Stimulated activated CD8-positive, alpha-beta memory T cell treated with anti-CD3 and anti-CD28 coated beads, Interleukin-12 subunit alpha, Interleukin-12 subunit beta, amount 100 ng/mL, for 24 hours (primary cell): Measurements from ENCODE around the gene GEN1.
"Not testable (repeated sequence)": the region's sequence is repeated elsewhere in the genome, so short reads cannot be mapped to it uniquely, and the experiment has no call there.

ENCODE experiments used
- DNase-seq: peaks from one replicate; pipeline ENCODE4 v3.0.0-alpha.2; 2020; ENCODE audit errors: extremely low read depth

The GEN1 gene

DNA sequence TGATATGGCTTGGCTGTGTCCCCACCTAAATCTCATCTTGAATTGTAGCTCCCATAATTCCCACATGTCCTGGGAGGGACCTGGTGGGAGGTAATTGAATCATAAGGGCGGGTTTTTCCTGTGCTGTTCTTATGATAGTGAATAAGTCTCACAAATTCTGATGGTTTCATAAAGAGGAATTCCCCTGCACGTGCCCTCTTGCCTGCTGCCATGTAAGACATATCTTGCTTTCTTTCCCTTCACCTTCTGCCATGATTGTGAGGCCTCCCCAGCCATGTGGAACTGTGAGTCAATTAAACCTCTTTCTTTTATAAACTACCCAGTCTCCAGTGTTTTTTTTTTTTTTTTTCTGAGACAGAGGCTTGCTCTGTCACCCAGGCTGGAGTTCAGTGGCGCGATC, 69.7 kb downstream of the GEN1 start:
- not testable (repeated sequence) for DNase-seq

DNA sequence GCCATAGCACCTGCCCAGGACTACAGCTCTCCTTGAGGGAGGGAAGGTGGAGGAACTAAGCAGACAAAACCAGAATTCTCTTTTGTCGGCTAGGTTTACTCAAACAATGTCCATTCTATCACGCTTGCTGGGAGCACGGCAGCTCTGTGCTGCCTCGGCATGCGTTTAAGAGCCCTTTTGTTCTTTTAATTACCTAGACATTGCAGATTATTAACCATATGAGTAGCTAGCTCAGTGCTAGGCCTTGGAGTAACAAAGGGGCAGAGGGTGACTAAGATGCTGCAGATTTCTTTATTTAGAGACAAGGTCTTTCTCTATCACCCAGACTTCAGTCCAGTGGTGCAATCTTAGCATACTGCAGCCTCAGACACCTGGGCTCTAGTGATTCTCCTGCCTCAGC, 73.4 kb downstream of the GEN1 start:
- no peak for DNase-seq

DNA sequence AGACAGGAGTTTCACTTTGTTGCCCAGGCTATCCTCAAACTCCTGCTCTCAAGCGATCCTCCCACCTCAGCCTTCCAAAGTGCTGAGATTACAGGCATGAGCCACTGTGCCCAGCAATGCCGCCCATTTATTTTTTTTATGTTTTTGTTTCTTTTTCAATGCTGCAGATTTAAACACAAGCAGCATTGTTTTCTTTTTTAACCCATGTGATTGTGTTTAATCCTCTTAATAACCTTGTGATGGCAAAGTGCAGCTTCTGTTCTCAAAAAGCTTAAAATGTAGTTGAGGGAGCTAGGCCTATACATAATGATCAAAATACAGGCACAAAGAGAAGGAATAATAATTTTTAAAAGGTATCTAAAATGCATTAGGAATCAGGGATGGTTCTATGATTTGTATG, 73.8 kb downstream of the GEN1 start:
- DNase-seq: no peak

DNA sequence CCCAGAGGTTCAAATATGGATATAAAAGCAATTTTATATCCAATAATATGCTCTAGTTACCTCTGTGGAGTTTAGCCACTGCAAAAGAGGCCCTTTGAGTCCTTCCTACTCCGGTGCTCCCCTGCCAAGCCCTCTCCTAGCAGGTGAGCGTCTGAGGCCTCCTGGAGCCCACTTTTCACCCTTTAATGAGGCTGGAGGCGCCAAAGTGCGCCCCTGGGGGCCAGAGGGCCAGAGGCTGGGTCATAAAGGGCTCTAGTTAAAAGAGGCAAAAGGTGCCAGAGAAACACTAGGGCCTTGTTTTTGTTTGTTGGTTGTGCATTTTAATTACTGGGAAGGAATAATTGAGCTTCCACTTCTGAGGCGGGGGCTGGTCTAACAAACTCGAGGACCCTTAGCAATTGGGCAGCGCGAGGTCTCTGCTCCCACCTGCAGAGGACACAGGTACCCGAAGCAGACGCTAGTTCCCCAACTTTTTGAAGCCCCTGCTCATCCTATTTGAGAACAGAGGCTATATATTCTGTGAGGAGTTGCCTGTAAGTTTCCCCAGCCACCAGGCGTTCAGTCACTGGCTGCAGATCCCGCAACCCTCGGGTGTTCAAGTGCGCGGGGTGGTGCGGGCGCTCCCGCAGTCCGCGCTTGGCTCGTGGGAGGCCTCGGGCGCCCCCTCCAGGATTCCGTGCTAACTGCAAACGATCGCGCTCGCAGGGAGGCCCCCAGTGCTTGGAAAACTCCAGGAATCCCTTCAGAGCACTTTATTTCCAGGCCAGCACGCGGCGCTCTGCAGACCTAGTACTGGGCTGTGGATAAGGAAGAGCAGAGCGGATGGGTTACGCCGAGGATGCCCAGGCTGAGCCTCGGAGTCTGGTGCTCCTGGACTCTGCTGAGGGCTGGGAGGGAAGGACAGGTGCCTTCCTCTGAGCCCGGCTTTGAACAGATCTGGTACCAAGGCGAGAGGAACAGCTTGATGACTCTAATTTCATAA, 76.4 kb downstream of the GEN1 start:
- no peak for DNase-seq

DNA sequence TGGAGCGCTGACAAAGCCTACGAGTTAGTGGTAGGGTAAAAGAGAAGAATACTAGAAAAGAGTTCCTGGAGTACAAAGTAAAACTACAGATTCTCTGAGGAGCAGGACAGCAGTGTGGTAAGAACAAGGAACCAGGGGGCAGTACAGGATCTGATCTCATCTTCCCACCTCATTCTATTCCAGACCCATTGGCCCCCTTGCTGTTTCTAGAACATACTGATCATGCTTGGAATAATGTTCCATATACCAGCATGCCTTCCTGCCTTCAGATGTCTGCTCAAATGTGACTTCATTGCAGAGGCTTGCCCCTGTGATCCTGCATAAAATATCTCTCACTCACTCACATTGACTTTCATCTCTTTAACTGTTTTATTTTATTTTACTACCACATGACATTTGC, 81.6 kb downstream of the GEN1 start:
- no peak for DNase-seq
